Measurements from ENCODE around the gene MYO9A. TPM values are rescaled to one million over a fixed set of nuclear protein-coding genes. Genes with fewer than 3 reads are reported as not detected.

Gene MYO9A
- total RNA-seq, 4 donors from 2014 or later, result 71.1 to 96.8 (median 80.8) TPM

- H3K4me3 ChIP-seq, result no peak overlapping the region
- no peak overlapping the region for H3K27ac ChIP-seq (replicated peaks in 1 of 4)
- H3K9me3 ChIP-seq, result no peaks in the 10 kb centered on the region
- intact Hi-C loops (cut with DNase I), result no loop called here
- H3K36me3 ChIP-seq, result peaks cover 0 to 4% (median 0%) of the 10 kb centered on the region in 4 donors
- TF ChIP-seq POLR2A (IDR thresholded peaks at IDR 0.05; ENCODE audit: low read depth) (no peak), CTCF (IDR thresholded peaks at IDR 0.05) (no peak), EP300 (IDR thresholded peaks at IDR 0.05) (no peak), POLR2AphosphoS5 (IDR thresholded peaks at IDR 0.05) (no peak)
- H3K4me1 ChIP-seq, result peaks cover 3 to 31% (median 15%) of the 10 kb centered on the region in 4 donors
- no peak for DNase-seq (ENCODE audit: extremely low spot score)
- H3K27me3 ChIP-seq, result no peaks in the 10 kb centered on the region
Observed at GRCh38 chr15:72092691-72093090, 25.3 kb downstream of the MYO9A start.

- TF ChIP-seq EP300 (IDR thresholded peaks at IDR 0.05) (no peak), CTCF (IDR thresholded peaks at IDR 0.05) (no peak), POLR2A (IDR thresholded peaks at IDR 0.05; ENCODE audit: low read depth) (no peak), POLR2AphosphoS5 (IDR thresholded peaks at IDR 0.05) (no peak)
- H3K4me3 ChIP-seq, result no peak overlapping the region
- no peak for DNase-seq (ENCODE audit: extremely low spot score)
- H3K36me3 ChIP-seq, result peaks cover 0 to 4% (median 0%) of the 10 kb centered on the region in 4 donors
- 98% methylated on average over 3 of the region's 3 CpGs for WGBS
- no peak overlapping the region for H3K27ac ChIP-seq (replicated peaks in 1 of 4)
- intact Hi-C loops (cut with DNase I), result no loop called here
- no peaks in the 10 kb centered on the region for H3K9me3 ChIP-seq
- no peaks in the 10 kb centered on the region for H3K27me3 ChIP-seq
- peaks cover 3 to 37% (median 19%) of the 10 kb centered on the region in 4 donors for H3K4me1 ChIP-seq
Observed at GRCh38 chr15:72092006-72092405, 25.9 kb downstream of the MYO9A start.

GRCh38 chr15:72086920-72087648 is 30.9 kb downstream of the MYO9A start:
- H3K4me1 ChIP-seq, result peaks cover 3 to 35% (median 22%) of the 10 kb centered on the region in 4 donors
- no peaks in the 10 kb centered on the region for H3K27me3 ChIP-seq
- intact Hi-C loops (cut with DNase I), result no loop called here
- H3K9me3 ChIP-seq, result no peaks in the 10 kb centered on the region
- H3K4me3 ChIP-seq, result no peak overlapping the region
- H3K36me3 ChIP-seq, result peaks cover 0 to 1% (median 0%) of the 10 kb centered on the region in 4 donors
- TF ChIP-seq POLR2A (IDR thresholded peaks at IDR 0.05; ENCODE audit: low read depth), result no peak
- no peak for TF ChIP-seq CTCF (IDR thresholded peaks at IDR 0.05)
- TF ChIP-seq POLR2AphosphoS5 (IDR thresholded peaks at IDR 0.05), result no peak
- no peak for TF ChIP-seq EP300 (IDR thresholded peaks at IDR 0.05)
- no peak for DNase-seq (ENCODE audit: extremely low spot score)
- 87% methylated on average over 6 of the region's 9 CpGs for WGBS
- H3K27ac ChIP-seq (replicated peaks in 1 of 4), result no peak overlapping the region

- TF ChIP-seq POLR2A (IDR thresholded peaks at IDR 0.05; ENCODE audit: low read depth) (no peak), CTCF (IDR thresholded peaks at IDR 0.05) (no peak), POLR2AphosphoS5 (IDR thresholded peaks at IDR 0.05) (no peak), EP300 (IDR thresholded peaks at IDR 0.05) (no peak)
- DNase-seq (ENCODE audit: extremely low spot score), result no peak
- H3K9me3 ChIP-seq, result no peaks in the 10 kb centered on the region
- no peak overlapping the region for H3K4me3 ChIP-seq
- intact Hi-C loops (cut with DNase I), result no loop called here
- H3K27ac ChIP-seq (replicated peaks in 1 of 4), result no peak overlapping the region
- H3K4me1 ChIP-seq, result peaks cover 0 to 30% (median 20%) of the 10 kb centered on the region in 4 donors
- no peaks in the 10 kb centered on the region for H3K27me3 ChIP-seq
- H3K36me3 ChIP-seq, result no peaks in the 10 kb centered on the region
- WGBS, result 85% methylated on average over 11 of the region's 11 CpGs
Observed at GRCh38 chr15:72086010-72086697, 31.8 kb downstream of the MYO9A start.
